Activated T-cell treated with anti-CD3 and anti-CD28 coated beads for 24 hours (primary cell): ENCODE data around the gene MRPL44.
A peak's percentile ranks its signal among the peaks of the same experiment; 100 is the strongest.
"Not testable (repeated sequence)": the region's sequence is repeated elsewhere in the genome, so short reads cannot be mapped to it uniquely, and the experiment has no call there.

Source experiments
- DNase-seq: peaks from one replicate; pipeline ENCODE4 v3.0.0-alpha.2; 2020; ENCODE audit warnings: low read depth

The MRPL44 gene

GRCh38 chr2:223936862-223937326, 20.4 kb upstream of the MRPL44 start:
- no peak for DNase-seq

- DNase-seq: no peak
Measured at GRCh38 chr2:223937535-223937934, 19.7 kb upstream of the MRPL44 start.

DNA sequence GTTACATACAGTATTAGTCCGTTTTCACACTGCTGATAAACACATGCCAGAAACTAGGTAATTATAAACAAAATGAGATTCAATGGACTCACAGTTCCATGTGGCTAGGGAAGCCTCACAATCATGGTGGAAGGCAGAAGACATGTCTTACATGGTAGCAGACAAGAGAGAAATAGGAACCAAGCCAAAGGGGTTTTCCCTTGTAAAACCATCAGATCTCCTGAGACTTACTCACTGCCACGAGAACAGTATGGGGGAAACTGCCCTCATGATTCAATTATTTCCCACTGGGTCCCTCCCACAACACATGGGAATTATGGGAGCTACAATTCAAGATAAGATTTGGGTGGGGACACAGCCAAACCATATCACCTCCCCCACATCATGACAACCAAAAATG, 17.8 kb upstream of the MRPL44 start:
- not testable (repeated sequence) for DNase-seq

GRCh38 chr2:223941579-223942277, 15.5 kb upstream of the MRPL44 start:
- DNase-seq: peak; percentile 76

DNA sequence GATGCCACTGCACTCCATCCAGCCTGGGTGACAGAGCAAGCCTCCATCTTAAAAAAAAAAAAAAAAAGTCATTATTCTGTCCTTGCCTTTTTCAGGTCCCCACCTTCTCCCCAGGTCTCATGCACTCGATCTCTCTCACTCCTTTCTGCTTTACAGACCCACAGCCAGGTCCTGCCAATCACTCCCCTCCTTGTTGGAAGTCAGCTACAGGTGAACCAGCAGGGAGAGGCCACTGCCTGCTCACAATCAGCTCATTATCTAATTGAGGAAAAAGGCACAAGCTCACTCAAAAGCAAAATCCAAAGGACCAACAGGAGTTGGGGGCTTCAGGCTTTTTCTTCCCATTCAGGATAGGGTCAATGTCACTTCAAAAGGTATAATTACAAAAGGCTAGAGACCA, 14.1 kb upstream of the MRPL44 start:
- DNase-seq: no peak

GRCh38 chr2:223943561-223944008, 13.7 kb upstream of the MRPL44 start:
- DNase-seq: no peak

- no peak for DNase-seq
Measured at GRCh38 chr2:223944166-223944702, 13.0 kb upstream of the MRPL44 start.

DNA sequence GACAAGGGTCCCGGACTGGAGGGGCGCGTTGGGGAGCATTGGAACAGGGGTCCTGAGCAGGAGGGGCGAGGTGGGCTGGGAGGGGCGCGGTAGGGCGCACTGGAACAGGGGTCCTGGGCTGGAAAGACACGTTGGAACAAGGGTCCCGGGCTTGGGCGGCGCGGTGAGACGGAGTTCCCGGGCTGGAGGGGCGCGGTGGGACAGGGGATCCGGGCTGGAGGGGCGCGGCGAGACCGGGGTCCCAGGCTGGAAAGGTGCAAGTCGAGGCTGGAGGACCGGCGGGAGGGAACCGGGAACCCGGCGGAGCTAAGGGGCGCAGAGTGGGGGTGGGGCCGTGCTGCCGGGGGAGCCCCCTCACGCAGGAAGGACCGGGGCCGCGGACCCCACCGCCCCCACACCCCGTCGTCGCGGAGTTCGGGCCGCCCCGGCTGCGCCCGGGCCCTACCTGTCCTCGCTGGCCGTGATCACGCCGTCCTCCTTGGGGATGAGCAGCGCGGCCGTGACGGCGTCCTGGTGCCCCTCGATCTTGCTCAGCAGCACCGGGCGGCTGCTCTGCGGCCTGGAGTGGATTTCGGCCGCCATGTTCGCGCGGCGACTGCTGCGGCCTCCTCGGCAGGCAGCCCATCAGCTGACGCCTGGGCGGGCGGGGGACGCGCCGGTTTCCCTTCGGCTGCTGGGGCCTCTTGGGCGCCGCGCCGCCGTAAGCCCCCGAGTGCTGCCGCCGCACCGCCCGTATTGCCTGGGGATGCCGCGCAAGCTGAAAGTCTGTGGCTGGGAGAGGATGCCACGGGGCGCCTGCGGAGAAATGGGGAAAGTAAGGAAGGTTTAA, 12.3 kb upstream of the MRPL44 start, which contains the start of gene WDFY1:
TSS of gene WDFY1 (minus strand) at position 633 of the 829 bp plus-strand sequence. CDS start at position 582, 51 bp downstream.
- peak; percentile 75 for DNase-seq

- no peak for DNase-seq
Measured at GRCh38 chr2:223945755-223946154, 11.5 kb upstream of the MRPL44 start.

GRCh38 chr2:223947711-223948205, 9.5 kb upstream of the MRPL44 start:
- DNase-seq: no peak

DNA sequence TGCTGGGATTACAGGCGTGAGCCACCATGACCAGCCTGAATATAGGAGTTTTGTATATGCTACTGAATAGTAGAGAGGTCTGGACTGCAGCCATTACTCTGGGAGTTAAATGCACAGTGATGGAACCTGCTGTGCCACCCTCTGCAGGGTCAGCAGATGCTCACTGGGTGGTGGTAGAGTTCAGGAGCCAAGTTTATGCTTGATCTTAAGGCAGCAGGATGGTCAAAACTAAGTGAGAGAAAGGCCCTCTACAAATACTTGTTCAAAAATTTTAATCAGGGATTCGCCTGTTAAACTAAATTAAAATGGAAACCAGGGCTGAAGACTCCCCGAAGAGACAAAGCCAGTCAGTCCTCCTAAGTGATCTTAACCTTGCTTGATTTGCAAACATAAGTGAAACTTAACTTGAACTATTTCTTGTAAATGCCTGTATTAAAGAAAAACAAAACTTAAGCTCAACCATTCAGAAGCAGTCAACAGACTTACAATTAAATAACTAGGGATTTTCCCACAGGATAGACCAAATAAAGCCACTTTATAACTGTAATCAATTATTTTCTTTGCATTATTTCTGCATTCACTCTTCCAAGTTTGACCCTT, 7.9 kb upstream of the MRPL44 start:
- no peak for DNase-seq

- DNase-seq: no peak
Measured at GRCh38 chr2:223950448-223951347, 6.6 kb upstream of the MRPL44 start.

DNA sequence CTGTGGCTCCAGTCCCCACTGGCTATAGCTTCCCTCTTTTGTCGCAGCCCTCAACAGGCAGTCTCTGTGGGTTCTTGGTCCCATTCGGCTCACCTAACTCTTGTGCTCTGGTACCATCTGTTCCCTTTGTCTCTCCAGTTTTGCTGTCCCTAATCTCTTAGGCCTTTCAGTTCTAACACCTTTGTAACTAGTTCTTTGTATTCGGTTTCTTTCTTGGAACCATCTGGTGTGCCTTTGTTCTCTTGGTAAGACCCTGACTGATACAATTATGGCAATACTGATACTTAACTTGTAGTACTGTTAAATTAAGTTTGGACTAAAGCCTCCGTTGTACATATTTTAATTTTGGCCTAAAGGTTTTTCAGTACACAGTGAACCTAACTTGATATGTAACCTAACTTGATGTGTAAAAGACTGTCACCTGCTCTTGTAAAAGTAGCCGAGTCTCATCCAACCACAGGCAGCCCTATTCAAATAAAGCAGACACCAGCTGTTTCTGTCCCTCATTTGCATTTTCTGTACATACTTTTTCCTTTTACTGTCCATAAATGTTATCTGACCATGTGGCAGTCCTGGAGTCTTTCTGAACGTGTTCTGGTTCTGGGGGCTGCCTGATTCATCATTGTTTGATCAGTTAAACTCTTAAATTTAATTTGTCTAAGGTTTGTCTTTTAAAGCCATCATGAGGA, 4.8 kb upstream of the MRPL44 start:
- no peak for DNase-seq

DNA sequence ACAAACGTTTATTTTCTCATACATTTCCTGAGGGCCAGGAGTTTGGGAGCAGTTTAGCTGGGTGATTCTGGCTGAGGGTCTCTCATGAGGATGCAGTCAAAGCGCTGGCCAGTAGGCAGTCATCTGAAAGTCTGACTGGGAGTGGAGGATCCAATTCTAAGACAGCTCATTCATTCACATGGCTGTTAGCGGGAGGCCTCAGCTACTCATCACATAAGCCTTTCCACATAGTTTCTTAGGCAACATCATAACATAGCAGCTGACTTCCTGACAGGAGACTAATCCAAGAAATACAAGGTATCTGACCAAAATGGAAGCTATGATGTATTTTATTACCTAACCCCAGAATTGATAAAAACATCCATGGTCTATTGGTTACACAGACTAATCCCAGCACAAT, 2.9 kb upstream of the MRPL44 start:
- no peak for DNase-seq

DNA sequence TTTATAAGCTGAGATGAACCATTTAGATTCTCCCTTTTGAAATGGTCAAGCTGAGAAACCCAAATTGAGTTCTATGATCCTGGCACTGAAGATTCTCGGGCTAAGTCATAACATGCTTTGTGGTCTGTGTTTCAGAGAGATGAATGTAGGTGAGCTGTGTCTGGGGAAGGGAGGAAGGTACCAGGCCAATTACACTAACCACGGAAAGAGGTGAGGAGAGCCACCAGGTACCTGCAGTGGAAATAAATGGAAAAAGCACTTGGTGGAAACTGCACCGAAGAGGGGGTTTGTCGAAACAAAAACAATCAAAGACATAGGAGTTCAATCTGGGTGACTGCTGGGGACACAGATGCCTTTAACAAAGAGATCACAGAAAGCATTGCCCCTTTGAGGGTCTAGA, 963 bp upstream of the MRPL44 start:
- DNase-seq: no peak

- DNase-seq: no peak
Measured at GRCh38 chr2:223959688-223960087, 2.4 kb downstream of the MRPL44 start.

DNA sequence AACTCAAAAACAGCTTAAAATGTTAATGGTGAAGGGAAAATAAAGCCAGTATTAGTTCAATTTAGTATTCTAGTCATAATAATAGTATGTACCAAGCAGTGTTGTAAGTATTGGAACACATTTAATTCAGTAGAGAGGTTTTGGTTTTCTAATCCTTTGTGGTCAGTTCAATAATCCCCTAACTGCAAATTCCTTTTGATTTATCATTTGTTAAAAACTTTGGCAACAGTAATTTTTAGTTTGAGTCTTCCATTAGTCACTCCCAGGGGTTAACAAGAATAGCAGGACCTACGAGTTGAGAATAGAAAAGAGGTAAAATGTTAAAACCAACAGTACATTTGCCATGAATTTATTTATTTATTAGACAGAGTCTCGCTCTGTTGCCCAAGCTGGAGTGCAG, 10.7 kb downstream of the MRPL44 start:
- no peak for DNase-seq

GRCh38 chr2:223969315-223969714, 12.1 kb downstream of the MRPL44 start:
- DNase-seq: no peak

DNA sequence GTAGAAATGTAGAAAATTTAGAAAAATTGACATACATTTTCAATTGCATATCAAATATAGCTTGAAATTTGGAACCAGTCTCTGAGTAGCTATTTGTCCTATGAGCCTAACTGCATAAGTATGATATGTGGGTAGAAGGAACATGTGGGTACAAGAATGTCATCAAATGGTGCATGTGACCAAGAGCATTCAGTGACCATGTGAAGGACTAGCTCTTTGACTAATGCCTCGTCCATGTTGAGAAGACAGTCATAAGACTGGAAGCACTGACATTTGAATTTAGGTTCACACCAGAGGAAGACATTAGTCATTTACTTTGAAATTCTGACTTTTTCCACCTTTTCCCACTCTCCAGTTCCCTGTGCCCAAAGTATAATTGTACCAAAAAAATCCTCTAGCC, 12.6 kb downstream of the MRPL44 start:
- DNase-seq: no peak

DNA sequence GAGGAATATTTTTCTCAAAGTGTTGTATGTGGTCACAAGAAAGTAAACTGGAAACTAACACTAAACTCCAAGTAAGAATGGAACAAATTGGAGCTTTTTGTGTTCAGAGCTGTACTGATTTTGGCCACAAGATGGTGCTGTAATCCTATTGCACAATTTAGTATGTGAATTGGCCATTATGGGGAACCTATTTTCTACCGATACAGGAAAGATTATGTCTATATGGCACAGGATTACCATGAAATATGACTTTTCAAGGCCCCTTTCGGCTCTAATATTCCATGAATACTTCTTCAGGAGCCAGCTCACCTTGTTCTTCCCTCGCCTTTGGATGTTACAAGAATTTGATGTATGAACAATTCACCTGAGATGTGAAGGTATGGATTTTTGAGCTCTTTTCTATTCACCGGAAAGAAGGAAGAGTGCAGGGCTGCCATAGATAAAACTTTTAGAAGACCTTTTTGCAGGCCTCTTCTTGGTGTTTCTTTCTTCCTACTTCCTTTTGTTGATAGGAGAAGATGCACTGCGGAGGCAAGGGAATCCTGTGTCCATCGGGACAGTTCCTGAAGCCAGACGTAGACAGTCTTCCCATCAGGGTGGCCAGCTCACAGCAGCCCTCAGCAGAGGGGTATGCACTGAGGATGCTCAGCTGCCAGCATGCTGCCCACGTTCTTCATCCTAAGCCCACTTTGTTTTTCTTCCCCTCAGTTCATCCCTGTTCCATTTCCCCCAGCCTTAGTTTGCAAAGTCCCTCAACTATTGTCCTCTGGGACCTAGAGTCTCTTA, 13.3 kb downstream of the MRPL44 start:
- peak; percentile 50 for DNase-seq
